B cell (primary cell): Measurements from ENCODE around the gene AKAP6.

Experiments used
- CTCF ChIP-seq: fragments of 200-600 bp; IDR thresholded peaks from one replicate; pipeline ENCODE4 v1.8.0; 2022; ENCODE audit warnings: antibody characterized with exemption, mild to moderate bottlenecking
- EZH2 ChIP-seq: IDR thresholded peaks from 2 replicates; pipeline ENCODE4 v1.6.1; 2012; ENCODE audit warnings: borderline replicate concordance, low read depth, mild to moderate bottlenecking, moderate library complexity, low read length; ENCODE audit not compliant: insufficient read depth, poor library complexity, severe bottlenecking

GRCh38 chr14:32576977-32577376 is 247.9 kb downstream of the AKAP6 start:
- TF ChIP-seq CTCF (no peak), EZH2 (no peak)
